ENCODE results near the gene PTPN12.

- TF ChIP-seq CTCF (IDR thresholded peaks at IDR 0.05 in 8 of 11, conservative IDR thresholded peaks at IDR 0.05 in 3 of 11): no peak
- no peak for TF ChIP-seq POLR2A (IDR thresholded peaks at IDR 0.05)
These were observed 32.1 kb upstream of the PTPN12 start for GRCh38 chr7:77504951-77505350.
